ENCODE data around the gene CALCR. TPM values are rescaled to one million over a fixed set of nuclear protein-coding genes. Genes with fewer than 3 reads are reported as not detected.

Gene CALCR
- total RNA-seq, 1 donor: not detected

DNA sequence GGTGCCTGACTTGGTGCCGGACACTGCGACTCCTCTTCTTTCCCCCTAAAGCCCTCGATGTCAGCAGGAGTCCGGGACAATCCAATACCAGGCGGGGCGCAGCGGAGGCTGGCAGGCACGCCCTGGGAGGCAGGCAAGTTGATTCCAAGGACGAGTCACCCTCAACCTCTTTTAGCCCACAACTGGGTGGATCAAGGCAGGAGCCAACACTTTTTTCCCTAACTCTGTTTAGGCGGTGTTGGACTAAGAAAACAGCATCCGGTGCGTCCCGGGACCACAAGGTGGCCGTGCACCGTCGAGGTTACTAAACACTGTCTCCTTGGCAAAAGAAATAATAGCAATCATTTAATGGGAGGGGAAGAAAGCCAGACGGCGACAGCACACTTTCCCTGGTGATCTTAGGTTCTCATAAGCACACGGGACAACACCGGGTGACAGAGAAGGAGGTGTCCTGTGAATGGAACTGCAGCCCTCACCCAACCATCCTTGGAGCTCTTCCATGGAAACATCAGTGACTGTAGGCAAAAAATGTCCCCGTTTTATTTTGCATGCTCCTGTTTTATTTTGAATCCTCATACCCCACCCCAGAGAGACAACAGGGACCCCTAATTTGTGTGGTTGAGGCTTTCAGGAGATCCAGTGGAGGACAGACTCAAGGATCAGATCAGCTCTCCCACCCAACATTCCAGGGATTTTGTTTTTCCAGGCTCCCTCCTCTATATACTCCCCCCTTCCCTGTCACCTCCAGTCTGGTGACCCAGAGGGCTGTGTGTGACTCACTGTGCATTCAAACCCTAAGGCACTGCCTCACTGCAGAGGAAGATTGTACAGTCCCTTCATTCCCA is 1.3 kb upstream of the CALCR start:
- no peak overlapping the region for H3K4me3 ChIP-seq (ENCODE audit: low read length)
- H3K27me3 ChIP-seq (ENCODE audit: insufficient read depth, low read length): peaks cover 40% of the 10 kb centered on the region
- H3K9me3 ChIP-seq (ENCODE audit: low read depth, low read length): no peaks in the 10 kb centered on the region
- no peaks in the 10 kb centered on the region for H3K4me1 ChIP-seq (ENCODE audit: insufficient read depth, low read length)

DNA sequence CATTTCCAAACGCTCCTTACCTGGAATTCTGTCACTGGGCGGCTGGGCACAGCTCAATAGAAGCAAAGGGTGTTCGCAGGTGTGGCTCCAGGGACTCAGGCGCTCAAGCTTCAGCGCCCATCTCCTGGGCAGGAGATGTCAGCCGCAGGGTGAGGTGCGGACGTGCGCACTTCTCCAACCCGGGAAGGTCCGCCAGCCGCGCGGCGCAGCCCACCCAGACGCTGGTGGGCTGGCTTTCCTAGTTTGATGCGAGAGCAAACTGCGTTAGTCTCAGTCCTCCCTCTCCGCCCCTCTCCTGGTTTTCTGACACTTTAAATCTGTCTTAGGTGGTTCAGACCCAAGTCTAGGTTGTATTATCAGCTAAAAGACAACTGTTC is 267 bp downstream of the CALCR start:
- Histone ChIP-seq H3K4me1 (ENCODE audit: insufficient read depth, low read length) (no peaks in the 10 kb centered on the region), H3K9me3 (ENCODE audit: low read depth, low read length) (no peaks in the 10 kb centered on the region), H3K4me3 (ENCODE audit: low read length) (no peak overlapping the region), H3K27me3 (ENCODE audit: insufficient read depth, low read length) (peaks cover 48% of the 10 kb centered on the region)

DNA sequence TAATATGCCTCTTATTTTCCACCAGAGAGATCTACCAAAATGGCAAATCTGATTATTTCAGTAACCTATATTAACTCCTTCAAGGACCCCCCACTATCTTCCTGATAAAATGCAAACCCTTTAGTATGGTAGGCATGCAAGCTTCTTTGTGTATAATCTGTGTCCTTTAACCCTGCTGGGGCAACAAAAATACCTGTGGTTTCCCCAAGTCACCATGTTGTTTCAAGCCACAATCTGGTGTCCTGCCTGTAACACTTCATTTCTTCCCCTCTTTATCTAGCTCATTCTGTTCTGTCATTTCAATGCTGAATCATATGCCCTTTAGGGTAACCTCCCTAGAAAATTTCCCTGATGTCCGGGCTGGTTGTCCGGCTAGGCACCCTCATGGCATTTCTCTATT is 5.3 kb downstream of the CALCR start:
- Histone ChIP-seq H3K9me3 (ENCODE audit: low read depth, low read length) (no peaks in the 10 kb centered on the region), H3K4me1 (ENCODE audit: insufficient read depth, low read length) (no peaks in the 10 kb centered on the region), H3K27me3 (ENCODE audit: insufficient read depth, low read length) (peaks cover 27% of the 10 kb centered on the region), H3K4me3 (ENCODE audit: low read length) (no peak overlapping the region)

DNA sequence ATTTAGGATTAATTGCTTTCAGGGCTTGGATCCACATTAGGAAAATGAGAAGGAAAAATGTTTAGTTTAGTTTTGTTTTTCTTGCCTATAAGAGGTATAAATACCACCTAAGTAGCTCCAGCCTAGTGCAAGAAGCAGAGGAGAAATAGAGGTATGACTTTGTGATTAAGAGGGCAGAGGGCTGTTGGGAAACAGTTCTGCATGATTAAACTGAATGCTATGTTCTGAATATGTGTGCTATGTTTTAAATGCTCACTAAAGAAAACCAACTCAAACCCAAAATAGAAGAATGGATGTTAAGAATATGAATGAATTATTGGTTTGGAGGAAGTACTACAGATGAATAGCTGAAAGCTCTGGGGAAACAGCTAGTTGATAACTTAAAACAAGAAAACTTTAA is 7.6 kb downstream of the CALCR start:
- Histone ChIP-seq H3K9me3 (ENCODE audit: low read depth, low read length) (no peaks in the 10 kb centered on the region), H3K4me1 (ENCODE audit: insufficient read depth, low read length) (no peaks in the 10 kb centered on the region), H3K27me3 (ENCODE audit: insufficient read depth, low read length) (peaks cover 9% of the 10 kb centered on the region), H3K4me3 (ENCODE audit: low read length) (no peak overlapping the region)

DNA sequence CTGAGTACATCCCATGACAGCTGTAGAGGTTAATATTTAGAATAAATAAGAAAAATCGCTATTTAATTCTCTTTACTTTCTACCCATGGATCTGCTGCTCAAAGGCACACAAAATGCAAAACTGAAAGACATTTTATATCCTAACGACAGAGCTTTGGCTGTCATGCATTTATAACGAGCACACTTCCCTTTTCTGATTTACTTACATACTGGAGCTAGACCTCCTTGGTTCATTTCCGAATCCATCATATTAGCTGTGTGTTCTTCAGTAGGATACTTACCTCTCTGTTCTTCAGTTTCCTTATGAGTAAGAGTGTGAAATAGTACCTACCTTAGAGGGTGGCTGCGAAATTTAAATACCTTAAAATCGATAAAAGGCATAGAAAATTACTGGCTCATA is 10.9 kb downstream of the CALCR start:
- Histone ChIP-seq H3K27me3 (ENCODE audit: insufficient read depth, low read length) (no peaks in the 10 kb centered on the region), H3K9me3 (ENCODE audit: low read depth, low read length) (no peaks in the 10 kb centered on the region), H3K4me1 (ENCODE audit: insufficient read depth, low read length) (peaks cover 24% of the 10 kb centered on the region), H3K4me3 (ENCODE audit: low read length) (no peak overlapping the region)

DNA sequence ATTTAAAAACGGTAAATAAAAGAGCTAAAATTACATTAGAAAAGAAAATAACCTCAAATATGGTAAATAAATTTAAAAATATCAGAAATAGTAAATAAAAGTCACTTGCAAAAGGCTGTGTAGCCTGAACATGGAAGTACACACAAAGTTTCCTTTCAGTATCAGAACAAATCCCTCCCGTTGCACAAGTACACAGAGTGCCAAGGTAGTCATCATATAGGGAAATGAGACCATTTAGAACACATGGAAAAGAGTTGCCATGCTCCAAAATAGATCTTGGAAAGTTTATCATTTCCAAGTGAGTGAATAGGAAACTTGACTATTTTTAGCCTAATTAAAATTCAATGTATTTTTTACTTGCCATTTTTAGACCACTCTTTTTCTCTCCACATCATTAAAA is 11.6 kb downstream of the CALCR start:
- Histone ChIP-seq H3K4me1 (ENCODE audit: insufficient read depth, low read length) (peaks cover 26% of the 10 kb centered on the region), H3K27me3 (ENCODE audit: insufficient read depth, low read length) (no peaks in the 10 kb centered on the region), H3K9me3 (ENCODE audit: low read depth, low read length) (no peaks in the 10 kb centered on the region), H3K4me3 (ENCODE audit: low read length) (no peak overlapping the region)

DNA sequence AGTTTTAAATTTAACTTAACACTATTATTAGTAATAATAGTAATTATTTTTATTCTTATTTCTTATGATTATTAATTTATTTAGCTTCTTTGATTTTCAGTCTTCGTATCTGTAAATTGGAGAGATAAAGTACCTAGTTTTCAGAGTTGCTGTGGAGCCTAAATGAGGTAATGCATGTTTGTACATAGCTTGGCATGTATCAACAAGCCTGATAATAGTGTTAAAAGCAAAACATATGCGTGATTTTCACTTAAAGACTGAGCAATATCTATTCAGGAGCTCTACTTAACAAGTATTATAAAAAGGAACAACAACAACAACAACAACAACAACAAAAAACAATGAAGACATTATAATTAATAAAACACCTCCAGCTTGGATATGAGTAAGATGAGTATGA is 12.4 kb downstream of the CALCR start:
- Histone ChIP-seq H3K9me3 (ENCODE audit: low read depth, low read length) (no peaks in the 10 kb centered on the region), H3K4me3 (ENCODE audit: low read length) (no peak overlapping the region), H3K27me3 (ENCODE audit: insufficient read depth, low read length) (no peaks in the 10 kb centered on the region), H3K4me1 (ENCODE audit: insufficient read depth, low read length) (peaks cover 26% of the 10 kb centered on the region)

DNA sequence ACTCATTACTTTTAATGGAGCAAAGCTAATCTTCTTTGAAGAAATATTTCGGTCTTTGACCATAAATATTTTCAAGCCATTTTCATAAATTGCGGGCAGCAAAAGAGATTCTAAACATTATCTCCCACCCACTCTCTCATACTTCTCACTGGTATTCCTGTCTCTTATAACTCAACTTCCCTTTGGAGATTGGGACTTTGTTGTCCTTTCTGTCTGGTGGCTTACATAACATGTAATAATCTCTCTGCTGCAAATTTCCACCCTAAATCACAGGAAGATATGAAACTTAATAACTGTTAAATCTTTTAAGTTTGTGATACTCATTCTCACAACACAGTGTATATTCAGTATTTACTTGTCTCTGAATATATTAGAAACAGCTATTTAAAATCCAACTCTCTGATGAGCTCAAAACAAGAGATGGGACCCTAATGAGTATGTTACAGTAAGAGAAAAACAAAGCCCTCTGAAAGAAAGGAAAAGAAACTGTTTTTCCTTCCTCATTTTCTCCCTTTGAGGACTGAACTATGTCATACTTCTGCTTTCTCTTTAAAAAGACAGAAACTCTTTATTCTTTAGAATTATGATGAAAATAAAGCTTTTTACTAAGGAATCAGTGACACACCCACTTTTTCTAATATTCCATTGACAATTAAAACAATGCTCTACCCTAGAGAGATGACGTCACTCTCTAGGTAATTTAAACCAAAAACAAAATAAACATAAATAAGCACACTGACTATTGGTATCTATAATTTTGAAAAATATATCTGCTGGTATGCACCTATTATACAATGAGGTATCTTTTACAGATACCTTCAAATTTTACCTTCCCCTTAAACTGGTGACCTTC is 14.7 kb downstream of the CALCR start:
- no peak overlapping the region for H3K4me3 ChIP-seq (ENCODE audit: low read length)
- peaks cover 26% of the 10 kb centered on the region for H3K4me1 ChIP-seq (ENCODE audit: insufficient read depth, low read length)
- no peaks in the 10 kb centered on the region for H3K27me3 ChIP-seq (ENCODE audit: insufficient read depth, low read length)
- H3K9me3 ChIP-seq (ENCODE audit: low read depth, low read length): no peaks in the 10 kb centered on the region

DNA sequence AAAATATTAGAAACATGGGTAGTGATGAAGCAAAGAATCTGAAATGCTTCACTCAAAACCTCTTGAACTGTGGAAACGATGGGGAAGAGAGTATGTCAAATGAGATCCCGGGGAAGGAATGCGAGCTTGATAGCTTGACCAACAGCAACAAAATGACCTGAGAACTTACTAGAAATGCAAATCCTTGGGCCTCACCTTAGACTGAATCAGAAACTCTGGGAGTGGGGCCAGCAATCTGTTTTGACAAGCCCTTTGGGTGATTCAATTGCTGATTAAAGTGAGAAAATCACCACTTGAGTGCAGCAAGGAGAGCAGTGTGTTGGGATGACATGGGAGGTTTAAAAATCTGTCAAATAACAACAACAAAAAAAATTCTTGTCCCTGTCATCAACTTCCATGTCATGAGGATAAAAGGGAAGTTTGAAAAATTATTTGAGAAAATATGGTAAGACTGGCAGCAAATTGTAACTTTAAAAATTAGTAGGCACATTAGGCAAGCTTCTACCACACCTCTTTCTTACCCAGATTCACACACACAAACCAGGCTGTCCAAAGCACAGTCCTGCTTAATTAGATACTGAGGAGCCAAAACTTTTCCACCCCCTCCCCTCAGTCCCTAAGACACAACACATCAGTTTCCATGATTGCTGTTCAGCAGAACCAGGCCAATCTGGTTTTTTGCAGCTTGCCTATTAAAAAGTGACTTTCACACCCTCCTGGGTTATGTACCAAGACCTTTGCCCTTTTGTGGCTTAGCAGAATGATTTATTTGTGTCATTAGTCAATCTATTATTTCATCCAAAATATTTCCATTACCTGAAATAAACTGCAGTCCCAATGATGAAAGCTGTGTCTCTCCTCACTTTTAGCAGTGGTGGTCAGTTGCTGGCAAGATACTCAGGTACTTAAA is 15.6 kb downstream of the CALCR start:
- Histone ChIP-seq H3K27me3 (ENCODE audit: insufficient read depth, low read length) (no peaks in the 10 kb centered on the region), H3K4me3 (ENCODE audit: low read length) (no peak overlapping the region), H3K4me1 (ENCODE audit: insufficient read depth, low read length) (peaks cover 26% of the 10 kb centered on the region), H3K9me3 (ENCODE audit: low read depth, low read length) (no peaks in the 10 kb centered on the region)

DNA sequence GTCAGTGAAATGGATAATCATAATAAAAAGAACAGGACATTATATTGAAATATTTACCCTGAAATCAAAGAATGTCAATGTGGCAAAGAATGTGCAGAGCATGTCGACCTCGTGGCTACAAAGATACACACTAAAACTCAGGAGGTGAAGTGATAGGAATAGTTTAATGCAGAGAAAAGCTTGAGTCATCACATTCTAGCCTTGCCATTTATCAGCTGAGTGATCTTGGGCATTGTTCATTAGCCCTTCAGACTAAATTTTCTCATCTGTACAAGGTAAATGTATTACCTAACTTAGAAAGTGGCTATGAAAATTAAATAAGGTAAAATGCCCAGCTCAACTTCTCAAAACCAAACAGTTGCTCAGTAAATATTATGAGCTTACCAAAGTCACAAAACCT is 22.6 kb downstream of the CALCR start:
- H3K27me3 ChIP-seq (ENCODE audit: insufficient read depth, low read length): no peaks in the 10 kb centered on the region
- no peak overlapping the region for H3K4me3 ChIP-seq (ENCODE audit: low read length)
- H3K4me1 ChIP-seq (ENCODE audit: insufficient read depth, low read length): no peaks in the 10 kb centered on the region
- no peaks in the 10 kb centered on the region for H3K9me3 ChIP-seq (ENCODE audit: low read depth, low read length)

DNA sequence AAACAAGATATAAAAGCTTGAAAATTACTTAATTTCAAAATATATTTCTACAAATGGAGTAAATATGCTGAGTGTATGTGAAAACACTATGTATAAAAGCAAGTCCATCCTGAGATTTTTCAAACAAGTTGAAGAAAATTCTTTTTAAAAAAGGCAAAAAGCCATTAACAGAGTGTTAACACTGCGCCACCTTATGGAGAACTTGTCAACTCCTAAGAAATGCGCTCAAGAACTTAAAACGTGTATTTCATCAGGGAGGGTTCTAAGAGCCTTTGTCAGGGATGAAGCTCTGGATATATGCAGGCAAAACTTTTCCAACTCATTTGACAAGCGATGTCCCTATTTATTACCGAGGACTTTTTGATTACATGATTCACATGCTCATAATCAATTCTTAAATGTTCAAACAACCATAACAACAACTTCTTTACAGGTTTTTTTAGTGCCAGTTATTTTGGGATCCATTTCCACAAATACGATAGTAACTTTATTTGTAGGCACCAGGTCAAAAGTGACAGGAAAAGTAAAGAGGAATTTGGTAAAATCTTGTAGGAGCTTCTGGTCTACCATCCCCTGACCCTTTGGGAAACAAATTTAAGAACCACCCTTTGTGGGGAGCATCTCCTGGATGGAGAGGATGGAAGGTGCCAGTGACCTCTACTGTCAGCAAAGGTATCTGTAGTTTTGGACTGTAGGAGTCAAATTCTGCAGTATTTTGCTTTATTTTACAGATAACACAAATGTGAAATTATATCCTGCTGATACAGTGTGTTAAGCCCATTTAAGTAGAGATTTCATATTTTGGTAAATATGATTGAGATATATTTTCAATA is 23.2 kb downstream of the CALCR start:
- no peaks in the 10 kb centered on the region for H3K9me3 ChIP-seq (ENCODE audit: low read depth, low read length)
- no peaks in the 10 kb centered on the region for H3K4me1 ChIP-seq (ENCODE audit: insufficient read depth, low read length)
- no peak overlapping the region for H3K4me3 ChIP-seq (ENCODE audit: low read length)
- no peaks in the 10 kb centered on the region for H3K27me3 ChIP-seq (ENCODE audit: insufficient read depth, low read length)

DNA sequence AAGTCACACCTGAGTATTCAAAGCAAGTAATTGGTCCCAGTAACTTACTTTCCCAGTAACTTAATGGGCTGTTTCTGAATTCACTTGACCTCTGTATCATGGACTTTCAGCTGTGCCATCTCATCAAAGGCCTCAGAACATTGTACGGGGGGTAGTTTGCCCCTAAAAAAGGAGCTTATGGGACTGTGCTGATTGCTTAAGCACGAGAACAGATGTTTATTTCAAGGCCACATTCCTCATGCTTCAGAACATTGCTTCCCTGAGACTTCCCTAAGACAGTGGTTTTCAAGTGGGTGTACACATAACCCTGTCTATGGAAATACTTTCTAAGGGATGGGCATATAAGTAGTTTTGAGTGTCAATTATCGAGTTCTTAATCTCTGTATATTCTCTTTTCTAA is 26.8 kb downstream of the CALCR start:
- Histone ChIP-seq H3K4me1 (ENCODE audit: insufficient read depth, low read length) (no peaks in the 10 kb centered on the region), H3K9me3 (ENCODE audit: low read depth, low read length) (no peaks in the 10 kb centered on the region), H3K4me3 (ENCODE audit: low read length) (no peak overlapping the region), H3K27me3 (ENCODE audit: insufficient read depth, low read length) (no peaks in the 10 kb centered on the region)

DNA sequence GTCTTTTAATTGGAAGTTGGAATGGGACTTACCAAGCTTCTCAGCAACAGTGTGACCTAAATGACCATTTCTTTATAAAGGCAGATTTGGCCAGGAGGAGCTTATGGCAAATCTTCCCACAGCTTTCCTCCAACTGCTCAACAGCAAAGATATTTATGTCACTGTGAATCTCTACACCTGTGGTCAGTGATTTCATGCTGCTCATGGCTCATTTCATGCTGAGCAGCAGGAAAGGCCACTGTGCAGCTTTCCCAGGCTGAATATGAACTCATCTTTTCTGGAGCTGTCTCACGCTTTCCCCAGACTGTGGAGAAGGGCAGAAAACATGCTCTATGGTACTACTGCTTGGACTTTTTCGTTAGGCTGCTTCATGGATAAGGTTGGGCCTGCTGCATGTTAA is 29.8 kb downstream of the CALCR start:
- Histone ChIP-seq H3K27me3 (ENCODE audit: insufficient read depth, low read length) (no peaks in the 10 kb centered on the region), H3K4me1 (ENCODE audit: insufficient read depth, low read length) (no peaks in the 10 kb centered on the region), H3K9me3 (ENCODE audit: low read depth, low read length) (no peaks in the 10 kb centered on the region), H3K4me3 (ENCODE audit: low read length) (no peak overlapping the region)

DNA sequence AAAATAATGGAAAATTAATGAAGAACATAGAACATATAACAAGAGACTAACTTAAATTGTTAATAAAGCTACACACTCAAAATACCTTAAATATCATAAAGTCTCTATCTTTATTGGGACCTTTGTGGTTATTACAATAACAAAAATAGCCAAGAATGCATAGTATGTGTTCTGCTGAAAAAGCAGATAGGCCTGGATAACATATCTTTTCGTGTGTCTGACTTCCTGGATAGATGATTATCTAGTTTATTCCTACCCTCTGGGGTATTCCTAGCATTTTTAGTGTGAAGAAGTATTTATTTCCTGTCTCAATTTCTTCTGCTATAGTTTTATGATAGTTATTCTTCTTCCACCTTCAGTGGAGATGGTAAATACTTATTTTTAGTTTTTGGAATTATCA is 36.5 kb downstream of the CALCR start:
- H3K9me3 ChIP-seq (ENCODE audit: low read depth, low read length): no peaks in the 10 kb centered on the region
- H3K27me3 ChIP-seq (ENCODE audit: insufficient read depth, low read length): no peaks in the 10 kb centered on the region
- H3K4me1 ChIP-seq (ENCODE audit: insufficient read depth, low read length): no peaks in the 10 kb centered on the region
- H3K4me3 ChIP-seq (ENCODE audit: low read length): no peak overlapping the region

All from mononuclear cell (primary cell).